Stimulated activated CD8-positive, alpha-beta memory T cell treated with anti-CD3 and anti-CD28 coated beads, Interleukin-12 subunit alpha, Interleukin-12 subunit beta, amount 100 ng/mL, for 24 hours (primary cell): Measurements from ENCODE around the gene RNF151.
"Not testable (repeated sequence)": the region's sequence is repeated elsewhere in the genome, so short reads cannot be mapped to it uniquely, and the experiment has no call there.

Experiments used
- DNase-seq: peaks from one replicate; pipeline ENCODE4 v3.0.0-alpha.2; 2020; ENCODE audit errors: extremely low read depth

The RNF151 gene, protein sequence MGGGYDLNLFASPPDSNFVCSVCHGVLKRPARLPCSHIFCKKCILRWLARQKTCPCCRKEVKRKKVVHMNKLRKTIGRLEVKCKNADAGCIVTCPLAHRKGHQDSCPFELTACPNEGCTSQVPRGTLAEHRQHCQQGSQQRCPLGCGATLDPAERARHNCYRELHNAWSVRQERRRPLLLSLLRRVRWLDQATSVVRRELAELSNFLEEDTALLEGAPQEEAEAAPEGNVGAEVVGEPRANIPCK

DNA sequence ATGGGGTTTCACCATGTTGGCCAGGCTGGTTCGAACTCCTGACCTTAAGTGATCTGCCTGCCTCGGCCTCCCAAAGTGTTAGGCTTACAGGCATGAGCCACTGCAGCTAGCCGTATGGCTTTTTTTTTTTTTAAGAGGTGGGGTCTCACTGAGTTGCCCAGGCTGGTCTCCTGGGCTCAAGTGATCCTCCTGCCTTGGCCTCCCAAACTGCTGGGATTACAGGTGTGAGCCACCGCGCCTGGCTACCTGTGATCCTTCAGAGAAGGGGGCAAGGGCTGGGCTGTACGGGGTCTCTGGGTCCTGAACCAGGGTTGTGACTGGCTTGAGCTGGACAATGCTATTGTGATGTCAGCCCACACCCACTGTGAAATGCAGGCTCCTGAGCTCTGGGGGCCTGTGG lies at the start of gene RNF151:
Gene RNF151 (plus strand): TSS at position 397 of the 400 bp plus-strand sequence. CDS start 26 bp downstream, outside the sequence.
- no peak for DNase-seq

DNA sequence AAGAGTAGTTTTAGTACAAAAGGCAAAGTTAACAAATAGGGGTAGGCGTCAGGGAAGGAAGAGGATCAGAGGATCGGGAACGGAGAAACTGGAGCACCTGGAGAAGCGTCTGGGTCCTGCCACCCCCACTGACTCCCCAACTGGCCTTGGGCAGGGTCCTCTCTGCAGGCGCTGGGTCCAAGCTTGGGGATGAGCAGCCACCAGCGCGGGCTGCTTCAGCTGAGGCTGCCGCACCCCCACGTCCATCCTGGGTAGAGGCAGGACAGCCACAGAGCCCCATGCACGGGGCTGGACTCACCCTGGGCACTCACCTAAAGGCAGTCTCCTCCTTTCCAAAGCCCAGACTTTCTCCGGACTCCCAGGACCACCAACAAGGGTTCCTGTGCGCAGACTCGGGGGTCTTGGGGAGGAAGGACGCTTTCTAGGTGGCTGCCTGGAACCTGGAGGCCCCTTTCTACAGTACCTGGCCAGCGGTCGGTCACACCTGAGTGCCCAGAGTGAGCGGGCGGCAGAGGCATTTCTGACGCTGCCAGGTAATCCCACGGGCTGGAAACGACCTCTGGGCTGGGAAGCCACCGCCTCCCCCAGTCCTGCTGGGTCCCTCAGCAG lies 49.5 kb upstream of the RNF151 start:
- DNase-seq: no peak

DNA sequence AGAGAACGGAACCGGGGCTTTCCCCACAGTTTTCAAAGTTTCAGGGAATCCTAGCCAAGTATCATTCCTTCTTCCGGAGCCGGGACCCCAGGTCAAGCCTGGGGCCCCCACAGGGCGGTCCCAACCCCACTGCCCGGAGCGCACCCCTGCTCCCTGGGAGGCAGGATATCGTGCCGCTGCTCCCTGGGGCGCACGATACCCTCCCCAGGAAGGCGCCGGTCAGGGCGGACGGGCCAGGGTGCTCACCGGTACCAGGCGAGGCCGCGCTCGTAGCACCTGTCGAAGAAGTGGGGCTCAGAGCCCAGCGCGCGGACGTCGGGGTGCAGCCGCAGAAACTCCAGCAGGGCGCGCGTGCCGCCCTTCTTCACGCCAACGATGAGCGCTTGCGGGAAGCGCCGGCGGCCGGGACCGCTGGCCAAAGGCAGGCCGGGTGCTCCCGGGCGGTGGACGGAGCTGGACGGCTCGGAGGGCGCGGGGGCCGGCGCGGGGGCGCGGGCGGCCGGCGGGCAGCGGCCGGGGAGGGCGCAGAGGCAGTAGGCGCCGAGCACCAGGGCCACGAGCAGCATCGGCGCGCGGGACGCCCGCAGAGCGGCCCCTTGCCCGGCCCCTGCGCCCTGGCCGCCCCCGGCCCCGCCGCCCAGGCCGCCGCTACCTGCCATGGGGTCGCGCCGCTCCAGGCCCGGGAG lies 48.8 kb upstream of the RNF151 start:
- DNase-seq: no peak

DNA sequence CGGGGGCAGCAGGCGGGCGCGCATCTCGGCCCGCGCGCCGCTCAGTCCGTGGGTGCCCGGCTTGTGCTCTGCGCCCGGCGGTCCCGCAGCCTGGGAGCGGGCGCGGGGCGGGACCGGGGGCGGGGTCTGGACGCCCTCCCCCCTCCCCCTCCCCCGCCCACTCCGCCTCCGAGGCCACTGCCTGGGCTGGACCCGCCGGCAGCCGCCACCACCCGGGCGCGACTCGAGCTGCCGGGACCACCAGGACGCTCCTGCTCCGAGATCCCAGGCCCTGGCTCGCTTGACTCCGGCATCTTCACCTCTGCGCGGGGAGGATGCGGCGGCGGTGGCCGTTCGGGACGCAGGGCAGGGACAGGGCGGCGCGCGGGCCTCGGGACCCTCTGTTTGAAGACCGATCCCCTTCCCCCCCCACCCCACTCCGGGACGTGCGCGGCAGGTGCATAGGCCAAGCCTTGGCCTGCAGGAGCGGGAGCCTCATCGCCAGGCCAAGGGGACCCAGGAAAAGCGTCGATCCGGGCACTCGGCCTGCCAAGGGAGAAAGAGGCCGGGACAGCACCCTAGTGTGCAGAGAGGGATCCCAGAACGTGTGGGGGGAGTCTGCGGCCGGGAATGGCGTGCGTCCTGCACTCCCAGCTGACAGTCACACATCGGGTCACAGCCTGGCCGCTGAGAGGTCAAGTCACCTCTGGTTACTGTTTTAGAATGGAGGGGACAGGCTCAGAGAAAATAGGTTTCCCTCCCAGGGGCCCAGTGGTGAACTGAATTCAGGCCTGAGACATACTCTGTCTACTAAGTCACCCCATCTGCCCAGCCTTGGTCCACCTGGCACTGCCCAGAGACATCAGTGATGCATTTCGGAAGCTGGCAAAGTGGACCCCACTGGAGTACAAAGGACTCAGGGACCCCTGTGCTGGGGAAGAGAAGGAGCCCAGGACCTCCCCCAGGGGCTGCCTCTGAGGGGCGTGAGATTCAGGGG lies 48.0 kb upstream of the RNF151 start, which contains the start of gene HS3ST6:
Gene HS3ST6 (minus strand): TSS at position 65 of the 976 bp plus-strand sequence. CDS start 92 bp downstream, outside the sequence.
- no peak for DNase-seq

DNA sequence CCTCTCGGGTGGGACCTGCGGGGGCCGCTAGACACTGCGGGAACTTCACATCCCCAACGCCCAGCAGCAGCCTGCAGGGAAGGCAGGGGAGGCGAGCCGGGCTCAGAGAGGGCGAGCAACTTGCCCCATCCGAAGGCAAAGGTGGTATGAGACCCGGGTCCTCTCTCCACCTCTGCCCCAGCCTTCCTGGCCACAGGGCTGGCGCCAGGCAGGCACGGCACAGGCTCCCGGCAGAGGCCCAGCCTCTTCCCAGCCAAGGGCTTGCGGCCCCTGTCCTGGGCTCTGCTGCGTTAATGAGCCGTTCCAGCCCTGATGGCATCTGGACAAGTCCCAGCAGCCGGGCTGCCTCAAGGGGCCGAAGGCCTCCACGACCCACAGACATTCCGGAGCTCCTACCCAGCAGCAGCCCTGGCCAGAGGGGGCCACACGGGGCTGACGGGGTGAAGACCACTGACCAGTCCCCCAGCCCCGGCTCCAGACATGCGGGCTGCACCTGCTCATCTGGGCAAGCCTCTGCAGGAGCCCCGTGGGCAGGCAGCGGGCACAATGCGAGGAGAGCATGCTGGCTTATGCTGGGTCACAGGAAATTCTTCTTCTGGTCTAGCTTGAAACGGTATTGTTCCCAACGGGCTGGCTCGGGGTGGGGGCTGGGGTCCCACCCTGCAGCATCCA lies 47.2 kb upstream of the RNF151 start:
- DNase-seq: no peak

DNA sequence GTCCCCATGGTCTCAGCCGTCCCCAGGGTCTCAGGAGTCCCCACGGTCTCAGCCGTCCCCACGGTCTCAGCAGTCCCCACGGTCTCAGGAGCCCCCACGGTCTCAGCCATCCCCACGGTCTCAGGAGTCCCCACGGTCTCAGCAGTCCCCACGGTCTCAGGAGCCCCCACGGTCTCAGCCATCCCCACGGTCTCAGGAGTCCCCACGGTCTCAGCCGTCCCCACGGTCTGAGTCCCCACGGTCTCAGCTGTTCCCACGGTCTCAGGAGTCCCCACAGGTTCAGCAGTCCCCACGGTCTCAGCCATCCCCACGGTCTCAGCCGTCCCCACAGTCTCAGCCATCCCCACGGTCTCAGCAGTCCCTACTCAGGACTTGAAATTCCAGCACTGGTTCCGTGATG lies 46.5 kb upstream of the RNF151 start:
- DNase-seq: not testable (repeated sequence)

DNA sequence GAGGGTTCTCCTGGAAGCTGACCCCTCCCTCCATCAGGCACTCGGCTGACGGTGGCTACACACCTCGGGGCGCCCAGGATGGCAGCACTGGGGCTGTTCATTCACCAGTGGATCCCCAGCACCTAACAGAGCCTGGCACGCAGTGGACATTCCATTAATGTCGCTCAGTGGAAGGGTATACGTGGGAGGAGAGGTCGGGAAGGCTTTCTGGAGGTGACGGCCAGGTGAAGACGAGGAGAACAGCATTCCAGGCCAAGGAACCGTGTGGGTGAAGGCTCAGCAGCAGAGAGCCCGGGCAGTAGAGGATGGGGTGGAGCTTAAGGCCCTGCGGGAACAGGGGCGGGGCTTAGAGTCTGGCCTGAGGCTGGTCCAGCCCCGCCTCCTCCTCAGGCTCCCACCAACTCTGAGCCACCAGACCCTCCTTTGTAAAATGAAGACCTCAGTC lies 45.9 kb upstream of the RNF151 start:
- DNase-seq: no peak

DNA sequence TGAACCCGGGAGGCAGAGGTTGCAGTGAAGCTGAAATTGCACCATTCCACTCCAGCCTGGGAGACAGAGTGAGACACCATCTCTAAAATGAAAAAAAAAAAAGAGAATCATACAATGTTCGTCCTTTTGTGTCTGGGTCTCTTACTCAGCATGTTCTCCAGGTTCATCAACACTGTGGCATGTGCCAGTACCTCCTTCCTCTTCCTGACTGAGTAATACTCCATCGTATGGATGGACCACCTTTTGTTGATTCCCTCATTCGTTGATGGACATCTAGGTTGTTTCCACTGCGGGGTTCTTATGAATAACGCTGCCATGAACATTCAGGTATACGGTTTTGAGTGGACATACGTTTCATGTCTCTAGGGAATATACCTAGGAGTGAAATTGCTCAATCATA lies 44.3 kb upstream of the RNF151 start:
- DNase-seq: no peak

DNA sequence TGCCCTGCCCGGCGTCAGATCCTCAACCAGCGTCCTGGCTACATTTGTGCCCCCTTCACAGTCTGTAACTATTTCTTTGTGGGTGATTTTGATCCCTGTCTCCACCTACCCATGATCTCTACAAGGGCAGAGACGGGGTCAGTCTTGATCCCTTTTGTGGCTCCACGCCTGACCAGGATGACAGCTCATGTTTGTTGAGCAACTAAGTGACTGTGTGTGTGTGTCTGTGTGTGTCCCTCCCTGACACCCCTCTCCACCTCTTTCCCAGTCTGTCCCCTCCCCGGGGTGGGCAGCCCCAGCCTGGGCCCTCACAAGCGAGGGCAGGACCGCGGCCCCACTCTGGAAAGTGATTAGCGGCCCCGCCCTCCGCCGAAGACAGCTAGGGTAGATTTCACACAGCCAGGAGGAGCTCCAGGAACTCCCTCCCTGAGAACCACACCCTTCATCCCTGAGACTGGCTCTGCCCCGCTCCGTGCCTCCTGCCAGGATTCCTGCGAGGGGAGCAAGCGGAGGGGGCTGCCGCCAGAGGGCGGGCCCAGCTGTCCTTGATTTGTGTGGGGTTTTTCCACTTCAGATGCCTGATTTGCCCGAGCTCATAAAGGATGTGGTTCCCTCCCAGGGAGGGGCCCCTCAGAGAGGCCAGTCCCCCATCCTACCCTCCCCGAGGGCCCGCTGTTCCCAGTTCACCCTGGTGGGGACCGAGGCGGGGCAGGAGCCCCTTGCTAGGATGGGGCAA lies 43.2 kb upstream of the RNF151 start:
- DNase-seq: no peak

DNA sequence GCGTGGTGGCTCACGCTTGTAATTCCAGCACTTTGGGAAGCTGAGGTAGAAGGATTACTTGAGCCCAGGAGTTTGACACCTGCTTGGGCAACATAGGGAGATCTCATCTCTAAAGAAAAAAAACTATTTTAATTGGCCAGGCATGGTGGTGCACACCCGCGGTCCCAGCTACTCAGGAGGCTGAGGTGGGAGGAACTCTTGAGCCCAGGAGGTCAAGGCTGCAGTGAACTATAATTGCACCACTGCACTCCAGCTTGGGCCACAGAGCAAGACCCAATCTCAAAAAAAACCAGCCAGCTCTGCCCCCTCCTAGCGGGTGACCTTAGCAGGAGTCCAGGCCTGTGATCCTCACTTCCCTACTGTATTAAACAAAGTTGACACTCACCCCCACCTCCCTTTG lies 42.6 kb upstream of the RNF151 start:
- DNase-seq: no peak

DNA sequence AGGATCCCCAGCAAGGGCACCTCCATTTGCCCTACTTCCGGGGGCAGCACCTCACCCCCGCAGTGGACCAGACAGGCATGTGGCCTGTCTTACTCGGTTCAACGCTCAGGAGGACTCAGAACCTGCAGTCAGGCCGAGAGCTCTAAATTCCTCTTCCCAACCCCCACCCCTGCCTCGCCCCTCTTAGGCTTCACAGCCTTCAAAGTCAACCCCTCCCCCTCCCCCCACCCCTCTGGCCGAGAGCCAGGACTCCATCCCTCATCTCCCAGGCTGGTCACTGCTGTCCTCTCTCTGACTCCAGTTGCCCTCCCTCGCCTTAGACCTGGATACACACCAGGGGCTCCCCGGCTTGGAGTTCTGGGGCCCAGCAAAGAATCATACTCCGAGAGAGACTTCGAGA lies 40.4 kb upstream of the RNF151 start:
- DNase-seq: no peak

DNA sequence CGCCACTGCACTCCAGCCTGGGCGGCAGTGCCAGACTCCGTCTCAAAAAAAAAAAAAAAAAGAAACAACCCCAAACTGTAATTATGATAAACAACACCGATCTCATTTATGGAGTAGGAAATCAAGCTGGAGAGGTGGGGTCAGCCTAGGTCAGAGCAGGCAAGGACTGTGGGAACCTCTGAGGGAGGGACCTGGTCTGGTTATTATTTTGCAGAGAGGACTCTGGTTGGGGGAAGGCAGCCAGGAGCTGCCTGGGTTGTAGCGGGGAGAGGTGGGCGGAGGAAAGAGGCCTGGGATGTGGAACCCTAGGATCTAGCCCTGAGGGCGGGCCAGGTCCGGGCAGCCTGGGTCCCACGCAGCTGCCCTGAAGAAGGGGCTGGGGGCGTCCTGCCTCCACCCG lies 37.6 kb upstream of the RNF151 start:
- DNase-seq: no peak

DNA sequence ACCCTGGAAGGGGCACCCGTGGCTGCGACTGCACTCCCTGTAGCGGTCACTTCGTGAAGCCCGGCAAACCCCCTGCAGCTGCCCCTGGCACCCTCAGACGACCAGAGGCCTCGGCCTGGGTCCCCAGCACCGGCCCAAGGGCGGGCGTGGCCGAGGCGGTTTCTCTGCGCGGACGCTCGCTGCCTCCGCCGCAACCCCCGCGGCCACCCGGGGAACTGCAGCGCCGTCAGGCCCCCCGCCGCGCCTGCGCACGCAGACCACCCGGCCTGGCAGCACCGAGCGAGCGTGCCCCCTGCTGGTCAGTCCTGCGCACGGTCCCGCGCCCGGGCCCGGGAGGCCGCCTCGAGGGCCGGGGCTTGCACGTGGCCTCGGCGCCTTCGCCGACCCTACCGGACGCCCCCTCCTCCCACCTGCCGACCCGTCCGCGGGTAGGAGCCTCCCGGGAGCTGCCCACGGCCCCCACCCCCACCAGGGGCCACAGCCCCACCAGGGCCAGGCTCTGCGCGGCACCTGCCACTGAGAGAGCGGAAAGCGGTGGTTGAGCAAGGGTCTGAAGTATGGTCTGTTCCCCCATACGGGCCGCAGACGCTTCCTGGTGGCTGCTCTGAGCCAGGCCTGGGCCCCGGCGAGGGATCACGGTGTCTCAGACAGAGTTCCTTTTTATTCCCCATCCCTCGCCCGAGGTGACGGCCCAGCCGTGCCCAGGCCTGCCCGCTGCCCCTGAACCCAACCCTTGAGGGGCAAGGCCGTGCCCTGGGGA lies 36.9 kb upstream of the RNF151 start:
- DNase-seq: peak; percentile 81

DNA sequence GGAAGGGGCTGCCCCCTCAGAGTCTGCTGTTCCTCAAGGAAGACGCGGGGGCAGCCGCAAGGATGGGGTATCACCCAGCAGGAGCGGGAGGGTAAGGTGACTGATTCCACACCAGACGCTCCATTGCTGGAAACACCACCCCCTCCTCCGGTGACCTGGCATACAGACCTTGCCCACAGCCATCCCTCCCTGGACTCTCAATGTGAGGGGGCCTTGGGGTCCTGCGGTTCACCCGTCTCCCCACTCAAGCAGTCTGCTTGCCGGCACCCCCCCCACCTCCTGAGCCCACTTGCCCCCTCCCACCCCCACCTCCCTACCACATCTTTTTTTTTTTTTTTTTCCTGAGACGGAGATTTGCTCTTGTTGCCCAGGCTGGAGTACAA lies 36.3 kb upstream of the RNF151 start:
- DNase-seq: no peak

DNA sequence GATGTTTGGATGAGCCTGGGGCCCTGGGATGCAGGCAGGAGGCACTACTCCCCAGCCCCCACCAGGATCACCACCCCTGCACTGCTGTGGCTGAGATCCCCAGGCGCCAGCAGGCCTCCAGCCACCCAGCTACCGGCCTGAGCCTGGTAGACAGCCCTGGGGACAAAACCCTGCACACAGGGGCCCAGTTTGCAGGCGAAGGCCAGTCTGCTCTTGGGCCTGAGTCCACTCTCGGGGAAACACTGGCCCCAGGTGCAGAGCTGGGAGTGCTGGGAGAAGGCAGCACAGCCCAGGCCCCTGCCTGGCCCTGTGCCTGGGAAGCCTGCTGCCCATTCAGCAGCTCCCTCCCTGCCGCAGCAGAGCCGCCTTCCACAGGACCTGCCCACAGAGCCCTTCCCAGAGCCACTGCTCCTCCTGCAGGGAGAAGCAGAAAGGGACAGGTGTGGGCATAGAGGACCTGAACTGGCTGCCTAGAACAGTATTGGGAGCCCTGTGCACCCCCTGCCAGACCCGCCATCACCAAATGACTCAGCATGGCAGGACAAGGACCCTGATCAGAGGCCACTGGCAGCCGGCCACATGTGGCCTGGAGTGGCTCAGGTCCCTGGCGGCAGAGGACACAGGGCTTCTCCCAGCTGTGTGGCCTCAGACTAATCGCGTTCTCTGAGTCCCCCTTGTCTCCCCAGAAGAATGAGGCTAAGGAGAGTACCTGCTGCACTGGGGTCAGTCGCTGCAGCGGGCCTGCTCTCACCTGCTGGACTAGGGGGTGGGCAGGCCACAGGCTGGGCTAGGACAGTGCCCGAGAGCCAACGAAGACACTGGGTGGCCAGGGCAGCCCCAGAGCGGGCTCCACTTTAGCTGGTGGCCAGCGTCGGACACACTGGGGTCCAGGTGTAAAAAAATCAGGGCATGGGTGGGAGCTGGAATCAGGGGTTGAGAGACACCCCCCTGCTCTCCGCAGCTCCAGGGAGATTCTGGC lies 34.3 kb upstream of the RNF151 start:
- DNase-seq: no peak

DNA sequence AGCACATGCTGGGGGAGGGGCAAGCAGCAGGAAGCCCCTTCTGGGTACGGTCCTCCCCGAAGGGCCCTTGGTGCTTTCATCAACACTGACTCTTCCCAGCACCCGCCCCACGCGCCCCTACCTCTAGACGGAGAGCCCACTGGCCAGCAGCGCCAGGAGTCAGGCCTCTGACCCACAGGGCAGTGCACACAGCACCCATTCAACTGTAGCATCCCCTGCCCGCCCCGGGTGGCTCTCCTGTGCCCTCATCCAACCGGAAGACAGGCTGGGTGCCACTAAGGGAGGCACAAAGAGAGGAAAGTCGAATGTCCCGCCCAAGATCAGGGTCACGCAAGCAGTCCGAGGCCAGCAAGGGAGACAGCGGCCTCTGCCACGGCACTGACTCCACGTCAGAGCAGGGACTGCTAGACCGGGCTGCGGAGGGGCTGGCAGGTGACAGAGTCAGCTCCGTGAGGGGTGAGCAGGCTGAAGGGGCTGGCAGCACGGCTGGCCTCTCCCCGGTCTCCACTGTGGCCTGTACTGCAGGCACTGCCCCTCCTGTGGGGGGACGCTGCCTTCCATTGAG lies 33.5 kb upstream of the RNF151 start:
- no peak for DNase-seq

DNA sequence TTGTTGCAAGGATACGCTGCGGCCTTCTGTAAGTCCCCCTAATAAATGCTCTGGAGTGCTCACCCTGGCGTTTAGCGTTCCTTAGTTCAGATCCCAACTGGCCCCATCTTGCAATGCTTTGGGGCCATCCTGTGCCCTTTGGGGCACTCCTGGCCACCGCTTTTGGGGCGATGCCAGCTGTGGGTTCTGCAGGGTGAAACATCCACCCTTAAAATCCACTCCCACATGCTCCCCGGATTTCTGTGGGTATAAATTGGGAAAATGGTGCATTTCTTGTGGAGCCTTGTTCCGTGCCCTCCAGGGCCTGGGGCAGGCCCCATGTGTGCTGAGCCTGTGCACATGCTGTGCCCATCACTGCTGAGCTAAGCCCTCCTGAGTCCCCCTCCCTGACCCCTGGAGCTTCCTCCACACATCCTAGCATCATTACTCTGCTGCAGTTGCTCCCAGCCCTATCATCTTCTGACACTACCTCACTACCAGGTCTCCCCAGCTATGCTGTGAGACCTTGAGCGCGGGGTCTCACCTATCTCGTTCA lies 29.6 kb upstream of the RNF151 start:
- no peak for DNase-seq

DNA sequence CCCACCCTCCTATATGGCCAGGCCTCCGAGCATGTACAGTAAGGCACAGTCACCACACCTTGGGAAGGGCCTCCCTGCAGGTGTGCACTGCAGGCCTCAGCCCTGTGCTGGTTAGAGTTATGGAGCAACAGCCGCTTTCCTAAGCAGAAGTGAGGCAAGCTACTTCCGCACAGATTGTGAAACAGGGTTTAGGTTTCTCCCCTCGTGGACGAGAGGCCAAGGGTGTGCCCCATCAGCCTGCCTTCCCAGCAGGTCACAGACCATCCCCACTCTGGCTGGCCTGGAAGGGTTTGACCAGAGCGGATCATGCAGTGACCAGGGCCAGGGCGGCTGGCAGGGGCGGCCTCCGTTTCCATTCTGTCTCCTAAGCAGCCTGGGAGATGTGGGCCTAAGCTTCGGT lies 28.3 kb upstream of the RNF151 start:
- no peak for DNase-seq
